NCI-H146 (cell line): Measurements from ENCODE around the gene NR5A1.

Source experiments
- DNase-seq: peaks from one replicate; lab custom pipeline; 2025; lab: John Stamatoyannopoulos, UW

Gene NR5A1

DNA sequence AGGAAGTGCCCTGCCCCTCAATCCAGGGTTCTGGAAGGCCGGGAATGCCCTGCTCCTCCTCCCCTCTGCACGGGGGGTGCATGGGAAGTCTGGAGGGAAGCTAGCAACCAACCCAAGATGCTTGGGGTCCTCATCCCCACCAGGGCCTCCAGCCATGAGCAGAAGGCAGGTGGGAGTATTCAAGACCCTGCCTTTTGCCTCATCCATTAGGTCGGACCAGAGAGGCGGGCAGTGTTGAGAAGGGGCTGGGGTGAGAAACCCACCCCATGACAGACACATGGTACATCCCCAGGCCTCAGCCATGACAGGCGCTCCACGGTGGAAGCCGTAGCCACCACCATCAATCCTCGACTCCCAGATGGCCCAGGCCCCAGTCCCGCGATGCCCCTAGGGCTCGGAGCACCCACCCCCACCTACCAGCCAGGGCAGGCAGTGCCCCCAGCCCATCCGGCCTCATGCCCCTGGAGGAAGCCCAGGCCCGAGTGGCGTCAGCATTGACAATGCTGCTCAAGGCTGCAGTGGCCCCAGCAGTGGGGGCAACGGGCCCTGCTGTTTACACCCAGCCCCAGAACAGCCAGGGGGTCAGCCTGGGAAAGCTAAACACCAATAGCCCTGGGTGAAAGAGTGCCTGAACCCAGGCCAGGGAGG is 8.6 kb downstream of the NR5A1 start:
- DNase-seq: no peak

- no peak for DNase-seq
These were observed 9.2 kb downstream of the NR5A1 start for GRCh38 chr9:124498040-124498439.

GRCh38 chr9:124497441-124497840 is 9.8 kb downstream of the NR5A1 start:
- DNase-seq: no peak

DNA sequence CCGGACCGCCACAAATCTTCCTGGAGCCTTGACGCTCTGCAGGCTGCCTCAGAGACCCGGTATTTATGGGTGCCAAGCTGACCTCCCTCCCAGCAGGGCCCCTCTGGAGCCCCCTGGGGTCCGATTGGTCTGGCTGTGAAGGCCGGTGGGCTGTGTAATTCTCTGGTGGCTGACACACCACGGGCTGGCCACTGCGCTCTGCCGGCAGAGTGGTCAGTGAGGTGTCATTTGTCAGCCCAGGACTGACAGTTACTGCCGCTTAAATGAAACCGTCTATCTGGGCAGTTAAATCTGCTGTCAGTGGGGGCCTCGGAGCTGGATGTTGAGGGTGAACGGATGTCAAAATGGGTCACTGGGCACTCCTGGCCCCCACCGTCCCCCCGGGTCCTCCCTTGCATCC is 10.7 kb downstream of the NR5A1 start:
- DNase-seq: no peak

GRCh38 chr9:124496075-124496449 is 11.1 kb downstream of the NR5A1 start:
- no peak for DNase-seq

DNA sequence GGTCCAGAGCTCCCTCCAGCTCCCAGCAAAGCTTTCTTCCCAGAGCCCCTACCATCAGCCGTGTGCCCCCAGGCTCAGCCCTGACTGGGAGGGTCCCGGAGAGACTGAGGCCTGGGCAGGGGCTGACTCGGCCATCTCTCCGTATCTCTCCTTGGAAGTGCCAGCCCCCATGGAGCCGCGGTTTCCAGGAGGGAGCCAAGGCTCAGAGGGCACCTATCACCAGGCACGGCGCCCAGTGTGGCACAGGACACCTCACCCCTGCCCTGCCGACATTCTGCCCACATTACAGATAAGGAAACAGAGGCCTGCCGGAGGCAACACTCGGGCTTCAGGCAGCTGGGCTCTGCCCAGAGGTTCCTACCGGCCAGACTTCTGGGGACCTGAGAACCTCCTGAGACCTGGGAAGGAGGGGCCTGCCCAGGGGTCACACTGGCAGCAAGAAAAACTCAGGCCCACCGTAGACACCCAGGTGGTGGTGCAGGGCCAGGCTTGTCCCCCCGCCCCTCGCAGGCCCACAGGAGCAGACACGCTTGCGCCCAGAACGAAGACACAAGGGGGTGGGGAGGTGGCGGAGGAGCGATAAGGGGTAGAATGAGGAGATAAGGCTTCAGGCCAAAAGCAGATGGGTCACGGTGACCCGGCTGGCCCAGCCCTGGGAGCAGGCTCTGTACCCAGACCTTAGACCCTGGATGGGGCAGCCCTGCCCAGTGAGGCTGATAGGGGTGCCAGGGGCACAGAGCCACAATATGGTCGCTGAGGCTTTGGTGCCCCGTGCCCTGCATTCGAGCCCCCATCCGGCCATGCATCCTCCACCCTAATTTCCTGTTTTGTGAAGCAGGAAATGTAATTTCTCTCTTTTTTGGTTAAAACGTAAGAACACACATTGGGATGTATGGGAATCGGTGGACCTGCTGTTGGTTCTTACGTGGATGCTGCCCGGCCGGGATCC is 11.8 kb downstream of the NR5A1 start:
- DNase-seq: no peak

DNA sequence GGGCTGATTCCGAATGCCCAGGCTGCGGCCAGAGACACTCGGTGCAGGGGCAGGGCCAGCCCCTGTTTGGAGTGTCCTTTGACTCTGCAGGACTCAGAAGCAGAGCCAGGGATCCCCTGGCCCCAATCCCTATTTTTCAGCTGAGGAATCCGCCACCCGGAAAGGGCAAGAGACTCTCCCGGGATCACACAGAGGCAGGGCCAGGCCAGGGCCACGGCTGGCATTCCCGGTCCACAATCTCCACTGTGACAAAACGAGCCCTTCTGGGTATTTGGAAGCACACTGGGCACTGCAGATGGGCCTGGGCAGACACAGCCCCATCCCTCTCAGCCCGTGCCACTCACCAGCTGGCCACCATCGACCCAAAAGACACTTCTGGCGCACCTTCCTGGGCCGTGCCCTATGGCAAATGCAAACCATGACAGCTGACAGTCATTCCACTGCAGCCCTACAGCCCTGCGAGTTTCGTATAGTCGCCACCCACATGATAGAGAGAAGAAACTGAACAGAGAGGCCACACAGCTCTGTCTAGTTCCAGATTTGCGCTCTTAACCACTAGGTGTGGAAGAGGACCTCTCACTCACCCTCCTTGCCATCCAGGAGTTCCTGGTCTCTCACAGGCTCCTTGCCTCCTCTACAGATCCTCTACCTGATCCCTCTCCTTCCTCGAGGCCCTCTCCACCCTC is 13.3 kb downstream of the NR5A1 start:
- no peak for DNase-seq

DNA sequence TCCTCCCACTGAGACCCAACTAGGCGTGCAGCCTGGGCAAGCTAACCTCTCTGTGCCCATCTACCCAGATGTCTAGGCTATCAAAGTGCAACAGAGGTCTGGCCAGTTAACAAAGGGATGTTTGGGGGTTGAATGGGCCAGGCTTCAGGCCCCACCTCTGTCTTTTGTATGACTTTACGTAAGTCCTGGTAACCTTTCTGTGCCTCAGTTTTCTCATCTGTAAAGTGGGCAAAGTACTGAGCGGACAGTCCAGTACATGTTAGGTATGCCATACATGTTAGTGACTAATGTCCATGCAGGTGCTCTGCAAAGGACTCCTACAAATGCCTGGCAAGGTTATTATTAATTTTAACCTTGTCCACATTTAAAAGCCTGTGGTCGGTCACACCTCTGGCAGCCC is 14.0 kb downstream of the NR5A1 start:
- no peak for DNase-seq

- no peak for DNase-seq
These were observed 14.4 kb downstream of the NR5A1 start for GRCh38 chr9:124492818-124493217.

- DNase-seq: no peak
These were observed 15.9 kb downstream of the NR5A1 start for GRCh38 chr9:124491049-124491975.

GRCh38 chr9:124490004-124490403 is 17.2 kb downstream of the NR5A1 start:
- no peak for DNase-seq

DNA sequence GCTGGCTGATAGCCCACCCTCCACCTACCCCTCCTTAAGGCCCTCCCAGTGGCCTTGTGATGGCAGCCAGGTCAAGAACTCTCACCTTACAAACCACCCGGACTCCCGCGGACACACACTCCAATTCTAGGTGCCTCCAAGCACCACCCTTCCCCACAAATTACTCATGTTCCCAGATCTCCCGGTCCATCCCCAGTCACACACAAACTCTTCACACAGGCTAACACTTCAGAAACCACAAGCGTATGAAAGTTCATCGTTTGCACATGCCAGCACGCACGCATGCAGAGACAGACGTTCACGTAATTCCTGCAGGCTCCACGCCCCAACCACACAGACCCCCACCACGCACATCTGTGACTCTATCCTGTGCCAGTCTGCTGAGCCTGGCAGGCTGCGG is 18.0 kb downstream of the NR5A1 start:
- DNase-seq: no peak

DNA sequence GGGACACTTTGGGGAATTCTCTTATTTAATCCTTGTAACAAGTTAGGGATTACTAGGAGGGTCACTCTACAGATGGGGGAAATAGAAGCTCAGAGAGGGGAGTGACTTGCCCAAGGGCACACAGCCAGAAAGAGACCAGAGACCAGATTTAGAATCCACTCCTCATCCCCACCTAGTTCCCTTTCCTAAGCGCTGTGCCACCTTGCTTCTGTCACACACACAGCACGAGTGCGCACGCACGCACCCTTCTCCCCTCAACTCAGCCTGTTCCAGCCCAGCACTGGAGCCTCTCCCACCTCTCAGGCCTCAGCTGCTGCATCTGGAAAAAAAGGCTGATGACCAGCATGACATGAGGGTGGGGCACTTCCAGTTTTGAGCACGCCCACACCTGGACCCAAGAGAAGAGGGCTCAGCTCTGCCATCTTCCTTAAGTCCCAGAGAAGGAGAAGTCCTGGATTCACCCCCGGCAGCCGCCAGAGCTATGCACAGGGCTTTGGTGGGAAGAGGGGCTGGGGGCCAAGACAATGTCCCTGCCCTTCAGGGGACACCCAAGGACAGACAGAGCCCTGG is 18.5 kb downstream of the NR5A1 start:
- DNase-seq: no peak

GRCh38 chr9:124487260-124488182 is 19.7 kb downstream of the NR5A1 start:
- peak; percentile 38 for DNase-seq

GRCh38 chr9:124486778-124487259 is 20.4 kb downstream of the NR5A1 start:
- no peak for DNase-seq

DNA sequence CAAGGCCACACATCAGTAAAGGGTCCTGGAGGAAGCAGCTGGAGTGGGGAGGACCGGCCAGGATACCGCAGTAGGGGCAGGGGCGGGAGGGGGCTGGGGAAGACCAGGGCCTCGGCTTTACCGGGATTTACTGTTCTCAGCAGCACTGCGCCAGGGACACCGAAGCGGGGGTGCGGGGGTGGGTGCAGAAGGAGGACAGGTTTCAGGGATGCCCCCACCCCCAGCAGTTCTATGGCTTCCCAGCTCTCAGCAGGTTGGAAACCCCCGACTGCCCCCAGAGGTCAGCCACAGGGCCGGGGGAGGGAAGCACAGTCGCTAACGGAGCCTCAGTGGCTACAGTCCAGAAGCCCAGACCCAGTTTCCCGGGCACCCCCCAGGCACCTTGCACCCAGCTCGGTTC is 21.3 kb downstream of the NR5A1 start:
- no peak for DNase-seq

DNA sequence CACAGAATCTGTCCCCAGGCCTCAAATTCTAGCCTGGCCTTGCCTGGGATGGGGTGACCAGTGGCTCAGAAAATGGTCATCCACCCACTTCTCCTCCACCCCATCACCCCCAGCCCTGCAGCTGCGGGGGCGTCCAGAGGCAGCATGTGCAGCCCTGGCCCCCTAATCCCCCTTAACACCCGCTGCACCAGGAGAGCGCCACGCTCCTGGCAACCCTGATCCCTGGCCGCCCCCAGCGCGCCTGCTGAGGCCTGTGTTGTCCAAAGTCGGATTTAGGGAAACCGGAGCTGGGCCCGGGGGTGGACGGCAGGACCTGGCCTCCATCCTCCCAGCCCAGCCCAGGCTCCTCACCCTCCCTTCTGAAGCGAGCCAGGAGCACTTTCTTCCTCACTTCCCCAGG is 22.0 kb downstream of the NR5A1 start:
- no peak for DNase-seq

DNA sequence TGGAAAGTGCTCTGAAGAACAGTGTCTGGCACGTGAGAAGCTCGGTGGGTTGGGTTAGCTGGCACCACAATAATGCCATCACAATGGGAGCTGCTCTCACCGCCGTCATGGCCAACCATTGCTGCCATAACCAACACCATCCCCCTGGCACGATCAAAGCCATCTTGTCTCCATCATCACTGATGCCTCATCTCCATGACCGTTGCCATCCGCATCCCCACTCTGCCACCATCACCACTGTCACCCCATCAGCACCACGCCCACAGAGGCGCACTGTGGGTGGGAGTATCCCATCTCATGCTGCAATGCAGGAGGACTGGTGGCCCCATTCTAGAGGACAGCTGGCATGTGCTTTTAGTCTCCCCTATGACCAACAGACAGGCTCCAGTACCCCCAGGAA is 23.7 kb downstream of the NR5A1 start:
- no peak for DNase-seq

GRCh38 chr9:124482431-124483031 is 24.7 kb downstream of the NR5A1 start:
- DNase-seq: no peak

GRCh38 chr9:124481115-124481514 is 26.1 kb downstream of the NR5A1 start:
- no peak for DNase-seq
